Spleen (tissue), 11 donors: Measurements from ENCODE around the gene MBOAT2. TPM values are rescaled to one million over a fixed set of nuclear protein-coding genes. Genes with fewer than 3 reads are reported as not detected.

ENCODE experiments used
- DNase-seq: peaks from one replicate; pipeline ENCODE4 v3.0.0-alpha.2; 2020
- H3K27ac ChIP-seq, 8 donors: fragments of 200-600 bp; sonication (generic) in 7 of 8; 1 replicate in 4 of 8; 2 replicates in 4 of 8; pipeline versions ENCODE4 v1.5.0 to v1.8.0; 2016 to 2021; ENCODE audit warnings: inconsistent platforms in 4 of 8, mild to moderate bottlenecking in 4 of 8, moderate library complexity in 1 of 8
- H3K27me3 ChIP-seq, 7 donors: fragments of 200-600 bp; sonication (generic) in 6 of 7; replicated peaks in 1 of 7; 1 replicate in 4 of 7; 2 replicates in 3 of 7; pipeline versions ENCODE4 v1.5.0 to v1.8.0; 2016 to 2021; ENCODE audit warnings: inconsistent platforms in 3 of 7, mild to moderate bottlenecking in 1 of 7
- H3K36me3 ChIP-seq, 6 donors: fragments of 200-600 bp; sonication (generic) in 5 of 6; 1 replicate in 4 of 6; 2 replicates in 2 of 6; pipeline versions ENCODE4 v1.5.0 to v1.8.0; 2016 to 2021; ENCODE audit warnings: inconsistent platforms in 2 of 6
- H3K4me1 ChIP-seq, 6 donors: fragments of 200-600 bp; sonication (generic) in 5 of 6; 1 replicate in 3 of 6; 2 replicates in 3 of 6; pipeline versions ENCODE4 v1.5.0 to v1.8.0; 2016 to 2021; ENCODE audit warnings: inconsistent platforms in 3 of 6
- H3K4me3 ChIP-seq, 8 donors: fragments of 200-600 bp; sonication (generic) in 7 of 8; 1 replicate in 4 of 8; 2 replicates in 4 of 8; pipeline versions ENCODE4 v1.5.0 to v1.8.0; 2016 to 2021; ENCODE audit warnings: inconsistent platforms in 4 of 8, mild to moderate bottlenecking in 4 of 8, moderate library complexity in 2 of 8
- H3K9me3 ChIP-seq, 8 donors: fragments of 200-600 bp; sonication (generic) in 7 of 8; 1 replicate in 4 of 8; 2 replicates in 4 of 8; pipeline versions ENCODE4 v1.5.0 to v1.8.0; 2016 to 2021; ENCODE audit warnings: inconsistent platforms in 4 of 8
- CTCF ChIP-seq, 11 experiments: fragments of 200-600 bp in 7 of 11; fragments of 450-650 bp in 4 of 11; sonication (generic) in 4 of 11; IDR thresholded peaks in 8 of 11; conservative IDR thresholded peaks in 3 of 11; 1 replicate in 7 of 11; 2 replicates in 4 of 11; pipeline versions ENCODE4 v1.4.0 to v1.8.0; 2016 to 2021; ENCODE audit warnings: antibody characterized with exemption in 11 of 11, inconsistent platforms in 4 of 11, mild to moderate bottlenecking in 1 of 11
- POLR2A ChIP-seq, 3 donors: fragments of 450-650 bp; IDR thresholded peaks; one replicate each; pipeline ENCODE4 v1.5.1; 2017; ENCODE audit warnings: antibody characterized with exemption in 3 of 3, mild to moderate bottlenecking in 1 of 3
- POLR2AphosphoS5 ChIP-seq, 3 donors: sonication (generic); formaldehyde crosslinking; IDR thresholded peaks; one replicate each; pipeline ENCODE4 v1.5.1; 2017; ENCODE audit warnings: antibody characterized with exemption in 3 of 3
- WGBS, 5 donors: extraction: QIAGEN DNeasy Blood & Tissue Kit in 3 of 5; methylation state at CpG; one replicate each; pipeline versions ENCODE4 v1.1.5 to v1.1.7; 2013 to 2018; 5-methylcytosine and 5-hydroxymethylcytosine counted together
- intact Hi-C: fragments of 100-400 bp; cut with DNase I; formaldehyde crosslinking; loops from one replicate; pipeline ENCODE4 v1.15.0; 2023; ENCODE audit warnings: low total_unique reads
- polyA plus RNA-seq, 3 donors: library from polyadenylated mRNA; stranded (reverse); fragments of 200-250 nt; gene quantifications; one replicate each; pipeline ENCODE4 v1.2.1, GENCODE V29; 2013
- total RNA-seq, 7 donors: library from RNA; depleted of rRNA in 3 of 7; stranded (reverse); fragments of >200 nt in 3 of 7; fragmentation: NEBNext Ultra II Directional in 4 of 7; extraction: Animal tissue kit (Norgen Biotek cat#: 25700) in 4 of 7; gene quantifications; one replicate each; pipeline versions ENCODE4 v1.1.0 to v1.2.1, GENCODE V29; 2016 to 2021
- donor health status: healthy with polysubstance abuse.
- donor health status: DM: no; HTN: no; CAD: no; lungs with moderate emphysema.
- donor health status: DM: no; HTN: no; CAD: no.
- donor health status: Bipolar disorder and iron deficiency.
- donor health status: healthy.
- donor health status: DM: no; HTN: no; CAD: no.
- donor health status: DM: yes; HTN: yes; CAD: no.

The MBOAT2 gene
- total and polyA plus RNA-seq, 10 donors, result 1.9 to 44.1 (median 18.3) TPM

GRCh38 chr2:9001229-9001628 lies 2.3 kb downstream of the MBOAT2 start:
- TF ChIP-seq POLR2A (IDR thresholded peaks at IDR 0.05) (no peak), POLR2AphosphoS5 (IDR thresholded peaks at IDR 0.05) (no peak), CTCF (IDR thresholded peaks at IDR 0.05 in 8 of 11, conservative IDR thresholded peaks at IDR 0.05 in 3 of 11) (no peak)
- 81 to 92% (median 88%) methylated on average over 5 of the region's 5 CpGs for WGBS, 5 donors
- H3K4me3 ChIP-seq, result no peak overlapping the region

DNA sequence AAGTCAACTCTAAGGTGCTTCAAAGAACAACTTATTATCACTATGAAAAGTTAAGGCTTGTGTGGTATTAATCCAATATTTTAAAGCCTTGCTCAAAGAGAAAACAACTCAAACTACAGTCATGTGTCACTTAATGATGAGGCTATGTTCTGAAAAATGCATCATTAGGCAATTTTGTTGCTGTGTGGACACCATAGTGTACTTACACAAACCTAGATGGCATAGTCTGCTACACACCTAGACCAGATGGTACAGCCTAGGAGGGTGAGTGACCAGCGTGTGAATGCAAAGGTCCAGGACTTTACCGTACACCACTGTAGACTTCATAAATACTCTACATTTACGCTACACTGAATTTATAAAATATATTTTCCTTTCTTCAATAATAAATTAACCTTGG lies 3.0 kb downstream of the MBOAT2 start:
- H3K27me3 ChIP-seq, result peaks cover 0 to 26% (median 12%) of the 10 kb centered on the region in 7 donors
- H3K27ac ChIP-seq, result no peak overlapping the region
- DNase-seq, result no peak
- no peaks in the 10 kb centered on the region for H3K9me3 ChIP-seq
- peaks cover 6 to 85% (median 22%) of the 10 kb centered on the region in 6 donors for H3K4me1 ChIP-seq
- TF ChIP-seq POLR2A (IDR thresholded peaks at IDR 0.05) (no peak), CTCF (IDR thresholded peaks at IDR 0.05 in 8 of 11, conservative IDR thresholded peaks at IDR 0.05 in 3 of 11) (no peak), POLR2AphosphoS5 (IDR thresholded peaks at IDR 0.05) (no peak)
- WGBS, 5 donors, result 90 to 98% (median 92%) methylated on average over 3 of the region's 3 CpGs
- intact Hi-C loops, result no loop called here
- no peak overlapping the region for H3K4me3 ChIP-seq
- no peaks in the 10 kb centered on the region for H3K36me3 ChIP-seq

More at GRCh38 chr2:9001229-9001628, 2.3 kb downstream of the MBOAT2 start:
- intact Hi-C loops, result no loop called here
- no peak for DNase-seq
- Histone ChIP-seq H3K27ac (no peak overlapping the region), H3K36me3 (no peaks in the 10 kb centered on the region), H3K9me3 (no peaks in the 10 kb centered on the region), H3K4me1 (peaks cover 6 to 79% (median 22%) of the 10 kb centered on the region in 6 donors), H3K27me3 (peaks cover 0 to 26% (median 12%) of the 10 kb centered on the region in 7 donors)

GRCh38 chr2:8999797-9000196 lies 3.7 kb downstream of the MBOAT2 start:
- intact Hi-C loops, result no loop called here
- peaks cover 0 to 26% (median 12%) of the 10 kb centered on the region in 7 donors for H3K27me3 ChIP-seq
- 41 to 77% (median 66%) methylated on average over 1 of the region's 1 CpG for whole genome bisulfite sequencing, 5 donors
- TF ChIP-seq CTCF (IDR thresholded peaks at IDR 0.05 in 8 of 11, conservative IDR thresholded peaks at IDR 0.05 in 3 of 11), result no peak
- TF ChIP-seq POLR2A (IDR thresholded peaks at IDR 0.05), result no peak
- no peak for TF ChIP-seq POLR2AphosphoS5 (IDR thresholded peaks at IDR 0.05)
- DNase-seq, result no peak
- H3K4me3 ChIP-seq, result no peak overlapping the region
- H3K9me3 ChIP-seq, result no peaks in the 10 kb centered on the region
- peak overlapping the region in 1 of 8 donors; percentile 10 for H3K27ac ChIP-seq
- H3K36me3 ChIP-seq, result no peaks in the 10 kb centered on the region
- peaks cover 6 to 82% (median 20%) of the 10 kb centered on the region in 6 donors for H3K4me1 ChIP-seq

GRCh38 chr2:8999102-8999446 lies 4.4 kb downstream of the MBOAT2 start:
- 67 to 89% (median 85%) methylated on average over 3 of the region's 3 CpGs for WGBS, 5 donors
- Histone ChIP-seq H3K27me3 (peaks cover 0 to 26% (median 12%) of the 10 kb centered on the region in 7 donors), H3K9me3 (no peaks in the 10 kb centered on the region)

More at GRCh38 chr2:8999102-8999446, 4.4 kb downstream of the MBOAT2 start:
- no peak overlapping the region for H3K27ac ChIP-seq
- H3K4me1 ChIP-seq, result peaks cover 6 to 75% (median 14%) of the 10 kb centered on the region in 6 donors
- no peak overlapping the region for H3K4me3 ChIP-seq
- no peaks in the 10 kb centered on the region for H3K36me3 ChIP-seq
- no peak for TF ChIP-seq CTCF (IDR thresholded peaks at IDR 0.05 in 8 of 11, conservative IDR thresholded peaks at IDR 0.05 in 3 of 11)
- no peak for TF ChIP-seq POLR2AphosphoS5 (IDR thresholded peaks at IDR 0.05)
- no peak for TF ChIP-seq POLR2A (IDR thresholded peaks at IDR 0.05)
- DNase-seq, result no peak
- intact Hi-C loops, result no loop called here
